KOPT-K1 (cell line): ENCODE results near the gene ZSCAN25.
"Not testable (repeated sequence)": the region's sequence is repeated elsewhere in the genome, so short reads cannot be mapped to it uniquely, and the experiment has no call there.

Source experiments
- H3K27ac ChIP-seq: fragments of 200-600 bp; sonication (generic); 2 replicates; pipeline ENCODE4 v1.5.1; 2016; ENCODE audit warnings: antibody characterized with exemption, mild to moderate bottlenecking, low read depth, low read length; ENCODE audit not compliant: poor library complexity, severe bottlenecking
- H3K36me3 ChIP-seq: fragments of 200-600 bp; sonication (generic); 2 replicates; pipeline ENCODE4 v1.5.1; 2017; ENCODE audit warnings: antibody characterized with exemption, mild to moderate bottlenecking, low read length, moderate library complexity; ENCODE audit not compliant: insufficient read depth
- H3K9me3 ChIP-seq: fragments of 200-600 bp; sonication (generic); 2 replicates; pipeline ENCODE4 v1.5.1; 2017; ENCODE audit warnings: antibody characterized with exemption, low read length, mild to moderate bottlenecking; ENCODE audit not compliant: insufficient read depth, poor library complexity, severe bottlenecking

ZSCAN25 gene

DNA sequence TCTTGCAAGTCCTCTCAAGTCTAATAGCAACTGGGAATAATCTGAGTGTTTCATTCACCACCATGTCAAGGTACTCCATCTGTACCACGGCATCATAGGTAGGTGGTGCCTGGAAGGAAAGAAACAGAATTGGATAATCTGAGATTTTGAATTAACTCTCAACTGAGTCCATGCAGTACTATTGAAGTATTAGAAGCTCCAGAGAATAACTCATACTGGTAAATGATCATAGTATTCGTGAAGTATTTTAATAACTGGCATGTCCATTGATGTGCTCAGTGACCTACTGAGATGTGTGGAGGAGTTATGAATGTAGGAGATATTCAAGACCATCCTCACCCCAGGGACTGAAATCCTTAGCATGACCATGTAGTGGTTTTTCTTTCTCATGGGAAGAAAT, 35.9 kb downstream of the ZSCAN25 start:
- Histone ChIP-seq H3K9me3 (no peaks in the 10 kb centered on the region), H3K27ac (no peak overlapping the region), H3K36me3 (no peaks in the 10 kb centered on the region)

DNA sequence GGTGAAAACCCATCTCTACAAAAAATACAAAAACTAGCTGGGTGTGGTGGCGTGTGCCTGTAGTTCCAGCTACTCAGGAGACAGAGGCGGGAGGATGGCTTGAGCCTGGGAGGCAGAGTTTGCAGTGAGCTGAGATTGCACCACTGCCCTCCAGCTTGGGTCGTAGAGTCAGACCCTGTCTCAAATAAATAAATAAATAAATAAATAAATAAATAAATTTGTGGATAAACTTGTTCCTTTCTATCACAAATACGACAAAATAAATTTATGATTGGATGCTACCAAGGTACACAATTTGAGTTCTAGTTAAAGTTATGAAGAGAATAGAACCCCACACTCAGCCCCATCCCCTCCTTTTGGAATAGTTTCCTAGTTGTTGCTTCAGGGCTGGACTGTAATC, 36.5 kb downstream of the ZSCAN25 start:
- not testable (repeated sequence) for H3K9me3 ChIP-seq, H3K36me3 ChIP-seq, H3K27ac ChIP-seq

GRCh38 chr7:99653754-99654153, 37.0 kb downstream of the ZSCAN25 start:
- Histone ChIP-seq H3K36me3 (no peaks in the 10 kb centered on the region), H3K9me3 (no peaks in the 10 kb centered on the region), H3K27ac (no peak overlapping the region)

DNA sequence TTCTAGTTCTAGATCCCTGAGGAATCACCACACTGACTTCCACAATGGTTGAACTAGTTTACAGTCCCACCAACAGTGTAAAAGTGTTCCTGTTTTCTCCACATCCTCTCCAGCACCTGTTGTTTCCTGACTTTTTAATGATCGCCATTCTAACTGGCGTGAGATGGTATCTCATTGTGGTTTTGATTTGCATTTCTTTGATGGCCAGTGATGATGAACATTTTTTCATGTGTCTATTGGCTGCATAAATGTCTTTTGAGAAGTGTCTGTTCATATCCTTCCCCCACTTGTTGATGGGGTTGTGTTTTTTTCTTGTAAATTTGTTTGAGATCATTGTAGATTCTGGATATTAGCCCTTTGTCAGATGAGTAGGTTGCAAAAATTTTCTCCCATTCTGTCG, 37.9 kb downstream of the ZSCAN25 start:
- not testable (repeated sequence) for H3K9me3 ChIP-seq, H3K36me3 ChIP-seq, H3K27ac ChIP-seq

DNA sequence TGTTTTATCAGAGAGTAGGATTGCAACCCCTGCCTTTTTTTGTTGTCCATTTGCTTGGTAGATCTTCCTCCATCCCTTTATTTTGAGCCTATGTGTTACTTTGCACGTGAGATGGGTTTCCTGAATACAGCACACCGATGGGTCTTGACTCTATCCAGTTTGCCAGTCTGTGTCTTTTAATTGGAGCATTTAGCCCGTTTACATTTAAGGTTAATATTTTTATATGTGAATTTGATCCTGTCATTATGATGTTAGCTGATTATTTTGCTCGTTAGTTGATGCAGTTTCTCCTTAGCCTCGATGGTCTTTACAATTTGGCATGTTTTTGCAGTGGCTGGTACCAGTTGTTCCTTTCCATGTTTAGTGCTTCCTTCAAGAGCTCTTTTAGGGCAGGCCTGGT, 41.1 kb downstream of the ZSCAN25 start:
- H3K36me3 ChIP-seq, H3K9me3 ChIP-seq, H3K27ac ChIP-seq: not testable (repeated sequence)

DNA sequence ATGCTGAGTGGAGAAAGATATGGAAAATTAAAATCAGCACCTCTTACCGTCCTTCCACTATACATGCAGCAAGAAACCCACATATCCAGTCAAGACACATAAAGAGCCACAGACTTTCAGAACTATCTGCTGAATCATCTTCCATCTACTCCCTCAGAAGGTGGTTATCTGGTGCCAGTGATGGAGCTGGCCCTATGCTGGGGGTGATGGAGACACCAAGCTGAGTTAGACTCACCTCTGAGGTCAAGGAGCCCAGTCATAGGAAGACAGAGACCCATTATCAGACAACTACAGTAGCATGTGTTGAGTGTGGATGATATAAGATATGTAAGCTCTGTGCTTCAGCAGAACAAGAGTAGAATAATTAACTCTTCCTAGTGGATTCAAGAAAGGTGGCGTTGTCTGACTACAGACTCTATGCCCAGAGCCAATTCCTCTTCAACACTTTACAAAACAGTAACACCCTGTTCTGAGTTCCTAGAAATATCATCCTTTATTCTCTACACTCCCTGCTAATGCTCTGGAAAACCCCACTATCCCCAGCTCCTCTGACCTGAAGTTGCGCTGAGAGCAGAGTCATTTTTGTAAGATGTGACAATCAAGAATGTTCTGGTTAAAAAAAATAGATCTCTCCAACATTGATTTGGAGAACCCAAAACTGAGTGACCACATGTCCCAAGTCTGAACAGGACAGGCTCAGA, 48.7 kb downstream of the ZSCAN25 start:
- no peaks in the 10 kb centered on the region for H3K9me3 ChIP-seq
- peaks cover 7% of the 10 kb centered on the region for H3K36me3 ChIP-seq
- H3K27ac ChIP-seq, result no peak overlapping the region

DNA sequence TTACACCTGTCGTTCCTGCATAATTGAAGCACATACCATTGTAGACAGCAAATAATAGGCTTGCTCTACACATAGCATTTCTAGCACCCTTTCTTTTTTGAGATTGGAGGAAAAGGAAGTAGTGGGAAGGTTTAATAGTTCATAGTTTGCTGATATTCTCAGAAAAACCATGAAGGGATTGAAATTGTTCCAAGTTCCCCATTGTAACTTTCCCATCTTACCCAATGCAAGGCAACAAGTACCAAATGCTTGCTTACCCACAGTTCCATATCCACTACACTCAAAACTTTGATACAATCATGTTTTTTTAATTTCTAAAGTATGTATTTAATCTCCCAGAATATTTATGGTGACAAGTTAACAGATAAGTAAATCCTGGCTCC, 49.3 kb downstream of the ZSCAN25 start:
- no peaks in the 10 kb centered on the region for H3K9me3 ChIP-seq
- H3K27ac ChIP-seq, result no peak overlapping the region
- H3K36me3 ChIP-seq, result peaks cover 6% of the 10 kb centered on the region

DNA sequence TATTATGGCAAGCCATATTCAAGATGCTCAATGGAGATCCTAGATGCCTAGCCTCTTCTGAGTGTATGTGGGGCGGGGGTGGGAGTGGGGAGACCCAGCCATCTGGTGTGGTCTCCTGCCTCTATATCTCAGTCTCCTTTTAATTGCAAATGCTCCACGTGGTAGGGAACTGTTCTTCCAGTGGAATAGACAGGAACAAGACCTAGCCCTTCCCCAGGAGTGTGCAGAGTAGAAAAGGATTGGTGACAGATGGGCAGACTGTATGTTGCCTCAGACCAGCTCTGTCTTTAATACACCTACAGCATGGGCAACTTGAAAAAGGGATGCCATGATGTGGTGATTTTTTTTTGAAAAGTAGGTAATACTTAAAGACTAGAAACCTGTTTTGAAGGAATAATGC, 50.4 kb downstream of the ZSCAN25 start:
- H3K27ac ChIP-seq, result no peak overlapping the region
- H3K9me3 ChIP-seq, result no peaks in the 10 kb centered on the region
- no peaks in the 10 kb centered on the region for H3K36me3 ChIP-seq

DNA sequence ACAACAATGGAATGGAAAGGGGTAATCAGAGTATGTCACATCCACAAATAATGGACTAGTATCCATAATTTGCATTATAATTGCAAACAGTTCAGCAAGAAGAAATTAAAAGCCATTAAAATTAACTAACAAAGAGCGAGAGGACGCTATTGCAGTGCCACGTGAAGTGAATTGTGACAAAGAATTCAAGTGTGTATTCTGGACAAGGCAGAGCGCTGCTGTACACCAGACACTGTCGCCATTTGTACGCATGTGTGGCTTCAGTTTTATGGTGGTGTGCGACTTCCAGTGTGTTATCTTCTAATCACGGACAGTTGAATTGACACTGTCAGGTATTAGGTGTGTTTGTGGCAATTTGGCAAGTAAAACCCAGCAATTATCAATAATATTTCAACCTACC, 51.8 kb downstream of the ZSCAN25 start:
- Histone ChIP-seq H3K9me3 (no peaks in the 10 kb centered on the region), H3K36me3 (no peaks in the 10 kb centered on the region), H3K27ac (no peak overlapping the region)

DNA sequence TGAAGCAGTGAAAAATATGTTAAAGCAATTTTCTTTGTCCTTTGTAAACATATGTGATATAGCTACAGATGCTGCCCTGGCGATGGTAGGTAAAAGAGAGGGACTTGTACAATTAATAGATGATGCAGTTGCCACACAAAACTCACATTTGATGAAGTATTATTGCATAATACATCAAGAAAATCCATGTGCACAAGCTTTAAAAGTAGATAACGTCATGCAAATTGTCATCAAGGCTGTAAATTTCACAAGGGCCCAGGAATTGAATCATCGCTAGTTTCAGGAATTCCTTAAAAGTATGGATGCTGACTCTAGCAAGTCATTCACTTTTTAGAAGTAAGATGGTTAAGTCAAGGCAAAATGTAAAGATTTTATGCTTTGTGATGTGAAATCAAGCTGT, 53.0 kb downstream of the ZSCAN25 start:
- no peak overlapping the region for H3K27ac ChIP-seq

GRCh38 chr7:99672573-99672972, 55.8 kb downstream of the ZSCAN25 start:
- Histone ChIP-seq H3K27ac (no peak overlapping the region), H3K9me3 (no peaks in the 10 kb centered on the region), H3K36me3 (no peaks in the 10 kb centered on the region)

More for the DNA sequence above, 53.0 kb downstream of the ZSCAN25 start:
- H3K36me3 ChIP-seq, result no peaks in the 10 kb centered on the region
- no peaks in the 10 kb centered on the region for H3K9me3 ChIP-seq

DNA sequence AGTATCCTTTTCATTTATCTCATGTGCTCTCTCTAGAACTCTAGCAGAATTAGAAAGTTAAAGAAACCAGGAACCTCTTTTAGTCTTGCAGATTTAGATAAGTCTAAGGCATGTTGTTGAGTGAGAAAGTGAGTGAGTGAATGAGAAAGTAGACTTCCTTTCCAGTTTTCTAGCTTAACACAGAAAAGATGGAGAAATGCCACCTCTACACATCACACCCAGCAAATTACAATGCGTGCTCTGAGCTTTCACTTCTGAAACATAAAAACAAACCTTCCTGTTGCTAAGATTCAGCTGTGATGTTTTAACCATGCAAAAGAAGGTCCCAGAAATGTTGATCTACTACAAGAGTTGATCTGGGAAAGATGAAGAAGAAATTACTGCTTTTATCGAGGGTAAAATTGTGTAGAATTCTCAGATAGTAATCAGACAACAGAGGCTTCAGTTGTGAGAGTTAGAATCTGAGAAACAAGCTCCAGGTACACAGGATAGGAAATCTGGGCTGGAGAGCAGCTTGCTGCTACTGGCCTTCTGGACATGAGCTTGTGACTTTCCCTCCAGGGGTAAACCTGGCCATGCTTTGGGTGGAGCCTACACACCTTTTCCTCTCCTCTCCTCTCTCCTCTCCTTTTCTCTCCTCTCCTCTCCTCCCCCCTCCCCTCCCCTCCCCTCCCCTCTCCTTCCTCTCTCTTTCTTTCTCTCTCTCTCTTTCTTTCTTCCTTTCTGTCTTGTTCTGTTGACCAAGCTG, 58.4 kb downstream of the ZSCAN25 start:
- Histone ChIP-seq H3K9me3 (no peaks in the 10 kb centered on the region), H3K36me3 (no peaks in the 10 kb centered on the region), H3K27ac (no peak overlapping the region)

GRCh38 chr7:99677013-99677647, 60.4 kb downstream of the ZSCAN25 start:
- H3K27ac ChIP-seq, result no peak overlapping the region
- no peaks in the 10 kb centered on the region for H3K36me3 ChIP-seq
- H3K9me3 ChIP-seq, result peaks cover 5% of the 10 kb centered on the region

DNA sequence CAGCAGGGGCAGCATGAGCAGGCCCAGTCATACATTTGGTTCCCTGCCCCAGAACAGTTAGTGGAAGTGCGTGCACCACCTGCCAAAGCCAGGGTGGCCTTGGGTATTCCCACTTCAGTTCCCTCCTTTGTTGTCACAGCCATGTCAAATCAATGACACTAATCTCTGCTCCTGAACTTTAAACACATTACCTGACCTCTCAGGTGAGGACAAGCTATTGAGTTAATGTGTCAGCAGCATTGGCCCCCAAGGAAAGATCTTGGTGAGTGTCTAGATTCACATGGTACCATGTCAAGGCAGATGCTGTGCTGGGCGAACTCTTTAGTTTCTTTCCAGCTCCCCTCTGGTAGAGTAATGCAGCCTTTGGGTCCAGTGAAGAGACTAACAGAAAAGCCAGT, 60.9 kb downstream of the ZSCAN25 start:
- H3K36me3 ChIP-seq, result no peaks in the 10 kb centered on the region

DNA sequence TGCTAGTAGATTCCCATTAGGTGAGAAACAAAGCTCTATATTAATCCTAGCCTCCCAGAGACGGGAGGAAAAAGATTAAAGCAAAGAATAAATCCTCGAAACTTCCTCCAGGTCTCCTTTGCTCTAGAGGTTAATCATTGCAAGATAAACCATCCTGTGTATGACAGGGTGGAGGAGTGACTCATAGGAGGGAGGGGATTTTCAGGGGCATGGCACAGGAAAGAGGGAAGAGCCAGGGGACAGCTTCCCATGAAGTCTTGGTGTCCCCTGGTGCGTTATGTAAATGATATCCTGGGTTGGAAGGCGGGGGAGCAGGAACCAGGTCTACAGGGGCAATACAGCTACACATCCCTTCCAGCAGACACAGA, 62.3 kb downstream of the ZSCAN25 start:
- Histone ChIP-seq H3K9me3 (peaks cover 9% of the 10 kb centered on the region), H3K27ac (no peak overlapping the region), H3K36me3 (no peaks in the 10 kb centered on the region)

More for the DNA sequence above, 60.9 kb downstream of the ZSCAN25 start:
- Histone ChIP-seq H3K27ac (no peak overlapping the region), H3K9me3 (peaks cover 9% of the 10 kb centered on the region)
